ENCODE data around the gene B4GALT1. TPM values are rescaled to one million over a fixed set of nuclear protein-coding genes. Genes with fewer than 3 reads are reported as not detected.
A peak's percentile ranks its signal among the peaks of the same experiment; 100 is the strongest.

Gene B4GALT1
- total RNA-seq, 1 donor from 2014 or later: 60.2 TPM

DNA sequence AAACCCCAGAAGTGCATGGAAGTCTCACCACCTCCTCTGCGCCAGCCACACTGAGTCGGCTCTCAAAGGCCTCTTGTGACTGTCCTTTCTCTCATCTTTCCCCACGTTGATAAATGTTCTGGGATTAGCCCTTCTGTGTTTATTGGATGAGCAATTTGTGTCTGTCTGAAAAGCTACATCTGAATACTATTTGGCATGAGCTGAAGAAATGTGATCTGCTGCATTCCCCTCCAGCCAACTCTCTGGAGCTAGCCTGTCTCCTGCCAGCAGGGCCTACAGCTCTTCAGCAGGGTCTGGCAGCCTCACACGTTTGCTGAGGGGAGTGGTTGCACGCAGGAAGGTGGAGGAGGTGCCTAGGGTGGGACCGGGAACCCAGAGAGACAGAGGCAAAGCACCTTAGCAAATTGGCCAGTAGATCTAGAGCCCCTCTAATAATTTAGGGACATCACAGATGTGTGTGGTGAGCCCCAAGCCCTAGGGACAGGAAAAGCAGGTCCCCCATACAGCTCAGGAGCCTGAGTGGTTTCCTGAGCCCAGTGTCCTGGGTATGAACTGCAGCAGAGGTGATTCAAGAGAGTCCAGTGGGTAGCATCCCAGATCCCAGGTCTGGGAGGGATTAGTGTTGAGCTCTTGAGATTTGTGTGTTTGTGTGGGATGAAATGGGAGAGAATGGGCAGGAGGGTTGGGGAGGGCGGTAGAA is 20.5 kb upstream of the B4GALT1 start:
- H3K27ac Mint-ChIP-seq (ENCODE audit: unreplicated experiment): peak overlapping the region; percentile 81
- no peaks in the 10 kb centered on the region for H3K27me3 Mint-ChIP-seq (ENCODE audit: low read depth)
- DNase-seq (ENCODE audit: low spot score): no peak

GRCh38 chr9:33186457-33187168 is 19.5 kb upstream of the B4GALT1 start:
- H3K4me3 Mint-ChIP-seq (ENCODE audit: unreplicated experiment): no peak overlapping the region
- H3K4me1 Mint-ChIP-seq (ENCODE audit: low read depth): peaks cover 57% of the 10 kb centered on the region
- H3K36me3 Mint-ChIP-seq (ENCODE audit: low read depth): no peaks in the 10 kb centered on the region
- H3K9me3 Mint-ChIP-seq (ENCODE audit: low read depth): peaks cover 2% of the 10 kb centered on the region
- peak overlapping the region; percentile 12 for H3K27ac Mint-ChIP-seq (ENCODE audit: unreplicated experiment)
- no peaks in the 10 kb centered on the region for H3K27me3 Mint-ChIP-seq (ENCODE audit: low read depth)
- DNase-seq (ENCODE audit: low spot score): no peak
- TF ChIP-seq CTCF (IDR thresholded peaks at IDR 0.05): no peak

More for the DNA sequence above, 20.5 kb upstream of the B4GALT1 start:
- H3K4me1 Mint-ChIP-seq (ENCODE audit: low read depth): peaks cover 50% of the 10 kb centered on the region
- no peaks in the 10 kb centered on the region for H3K9me3 Mint-ChIP-seq (ENCODE audit: low read depth)
- TF ChIP-seq CTCF (IDR thresholded peaks at IDR 0.05): no peak
- H3K4me3 Mint-ChIP-seq (ENCODE audit: unreplicated experiment): no peak overlapping the region
- H3K36me3 Mint-ChIP-seq (ENCODE audit: low read depth): no peaks in the 10 kb centered on the region

- no peak overlapping the region for H3K27ac Mint-ChIP-seq (ENCODE audit: unreplicated experiment)
- H3K36me3 Mint-ChIP-seq (ENCODE audit: low read depth): no peaks in the 10 kb centered on the region
- no peaks in the 10 kb centered on the region for H3K27me3 Mint-ChIP-seq (ENCODE audit: low read depth)
- DNase-seq (ENCODE audit: low spot score): no peak
- peaks cover 64% of the 10 kb centered on the region for H3K4me1 Mint-ChIP-seq (ENCODE audit: low read depth)
- TF ChIP-seq CTCF (IDR thresholded peaks at IDR 0.05): no peak
- H3K9me3 Mint-ChIP-seq (ENCODE audit: low read depth): peaks cover 2% of the 10 kb centered on the region
- no peak overlapping the region for H3K4me3 Mint-ChIP-seq (ENCODE audit: unreplicated experiment)
Observed at GRCh38 chr9:33185858-33186257, 18.7 kb upstream of the B4GALT1 start.

- no peaks in the 10 kb centered on the region for H3K36me3 Mint-ChIP-seq (ENCODE audit: low read depth)
- no peak for DNase-seq (ENCODE audit: low spot score)
- H3K4me3 Mint-ChIP-seq (ENCODE audit: unreplicated experiment): no peak overlapping the region
- H3K4me1 Mint-ChIP-seq (ENCODE audit: low read depth): peaks cover 69% of the 10 kb centered on the region
- no peak for TF ChIP-seq CTCF (IDR thresholded peaks at IDR 0.05)
- no peaks in the 10 kb centered on the region for H3K27me3 Mint-ChIP-seq (ENCODE audit: low read depth)
- peaks cover 2% of the 10 kb centered on the region for H3K9me3 Mint-ChIP-seq (ENCODE audit: low read depth)
- no peak overlapping the region for H3K27ac Mint-ChIP-seq (ENCODE audit: unreplicated experiment)
Observed at GRCh38 chr9:33185406-33185805, 18.3 kb upstream of the B4GALT1 start.

DNA sequence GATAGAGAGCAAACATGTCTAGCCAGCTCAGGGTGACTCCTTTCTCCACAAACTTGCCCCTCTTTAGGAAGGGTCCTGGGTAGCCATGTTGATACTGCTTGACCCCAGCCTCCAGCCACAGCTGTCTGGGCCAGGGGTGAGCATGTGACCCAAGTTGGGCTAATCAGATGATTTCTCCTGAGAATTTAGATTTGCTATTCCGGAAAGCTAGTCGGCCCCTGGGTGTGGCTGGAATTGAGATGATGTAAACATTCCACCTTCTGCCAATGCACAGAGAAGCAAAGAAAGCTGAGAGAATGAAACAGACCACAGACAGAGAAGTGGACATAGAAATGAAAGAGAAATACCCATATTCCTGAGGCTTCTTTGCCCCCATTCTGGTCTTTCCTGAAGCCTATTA is 17.8 kb upstream of the B4GALT1 start:
- peaks cover 73% of the 10 kb centered on the region for H3K4me1 Mint-ChIP-seq (ENCODE audit: low read depth)

More for the DNA sequence above, 17.8 kb upstream of the B4GALT1 start:
- no peak overlapping the region for H3K4me3 Mint-ChIP-seq (ENCODE audit: unreplicated experiment)
- H3K36me3 Mint-ChIP-seq (ENCODE audit: low read depth): no peaks in the 10 kb centered on the region
- DNase-seq (ENCODE audit: low spot score): no peak
- H3K27ac Mint-ChIP-seq (ENCODE audit: unreplicated experiment): no peak overlapping the region
- H3K9me3 Mint-ChIP-seq (ENCODE audit: low read depth): peaks cover 2% of the 10 kb centered on the region
- H3K27me3 Mint-ChIP-seq (ENCODE audit: low read depth): no peaks in the 10 kb centered on the region
- no peak for TF ChIP-seq CTCF (IDR thresholded peaks at IDR 0.05)

Measured in chondrocyte (in vitro differentiated cells).